A204.1 (cell line): ENCODE results near the gene GLI3.

Source experiments
- FAIRE-seq: peaks from 2 replicates; lab custom pipeline; 2012; peaks lifted over from hg19 to GRCh38; lab: Jason Lieb, UNC

Gene GLI3

GRCh38 chr7:42138691-42139090 is 98.3 kb downstream of the GLI3 start:
- no peak for FAIRE-seq

- FAIRE-seq = no peak
Measured at GRCh38 chr7:42137941-42138340, 99.1 kb downstream of the GLI3 start.

- no peak for FAIRE-seq
Measured at GRCh38 chr7:42137431-42137830, 99.6 kb downstream of the GLI3 start.

- FAIRE-seq = no peak
Measured at GRCh38 chr7:42135728-42136127, 101.3 kb downstream of the GLI3 start.

- FAIRE-seq = no peak
Measured at GRCh38 chr7:42134276-42134876, 102.6 kb downstream of the GLI3 start.

- FAIRE-seq = no peak
Measured at GRCh38 chr7:42133321-42133720, 103.7 kb downstream of the GLI3 start.

GRCh38 chr7:42128703-42129102 is 108.3 kb downstream of the GLI3 start:
- FAIRE-seq = no peak

- no peak for FAIRE-seq
Measured at GRCh38 chr7:42127232-42127622, 109.8 kb downstream of the GLI3 start.

GRCh38 chr7:42126475-42127231 is 110.4 kb downstream of the GLI3 start:
- no peak for FAIRE-seq

GRCh38 chr7:42125321-42125720 is 111.7 kb downstream of the GLI3 start:
- no peak for FAIRE-seq

GRCh38 chr7:42123716-42124115 is 113.3 kb downstream of the GLI3 start:
- no peak for FAIRE-seq

- no peak for FAIRE-seq
Measured at GRCh38 chr7:42120191-42120590, 116.8 kb downstream of the GLI3 start.

- FAIRE-seq = no peak
Measured at GRCh38 chr7:42117201-42117600, 119.8 kb downstream of the GLI3 start.

- FAIRE-seq = no peak
Measured at GRCh38 chr7:42115795-42116194, 121.2 kb downstream of the GLI3 start.

- no peak for FAIRE-seq
Measured at GRCh38 chr7:42110333-42110732, 126.7 kb downstream of the GLI3 start.

GRCh38 chr7:42108803-42109528 is 128.0 kb downstream of the GLI3 start:
- no peak for FAIRE-seq

GRCh38 chr7:42107484-42108240 is 129.3 kb downstream of the GLI3 start:
- FAIRE-seq = no peak

GRCh38 chr7:42106562-42106961 is 130.4 kb downstream of the GLI3 start:
- FAIRE-seq = no peak

- no peak for FAIRE-seq
Measured at GRCh38 chr7:42105554-42106358, 131.3 kb downstream of the GLI3 start.

GRCh38 chr7:42104694-42105093 is 132.3 kb downstream of the GLI3 start:
- FAIRE-seq = no peak

- FAIRE-seq = no peak
Measured at GRCh38 chr7:42104231-42104630, 132.8 kb downstream of the GLI3 start.

GRCh38 chr7:42103456-42103855 is 133.6 kb downstream of the GLI3 start:
- no peak for FAIRE-seq
